ENCODE results near the gene CNTLN. TPM values are rescaled to one million over a fixed set of nuclear protein-coding genes. Genes with fewer than 3 reads are reported as not detected.
"Not testable (repeated sequence)": the region's sequence is repeated elsewhere in the genome, so short reads cannot be mapped to it uniquely, and the experiment has no call there.

The CNTLN gene
- total RNA-seq, 1 donor from 2014 or later = 11.3 TPM

DNA sequence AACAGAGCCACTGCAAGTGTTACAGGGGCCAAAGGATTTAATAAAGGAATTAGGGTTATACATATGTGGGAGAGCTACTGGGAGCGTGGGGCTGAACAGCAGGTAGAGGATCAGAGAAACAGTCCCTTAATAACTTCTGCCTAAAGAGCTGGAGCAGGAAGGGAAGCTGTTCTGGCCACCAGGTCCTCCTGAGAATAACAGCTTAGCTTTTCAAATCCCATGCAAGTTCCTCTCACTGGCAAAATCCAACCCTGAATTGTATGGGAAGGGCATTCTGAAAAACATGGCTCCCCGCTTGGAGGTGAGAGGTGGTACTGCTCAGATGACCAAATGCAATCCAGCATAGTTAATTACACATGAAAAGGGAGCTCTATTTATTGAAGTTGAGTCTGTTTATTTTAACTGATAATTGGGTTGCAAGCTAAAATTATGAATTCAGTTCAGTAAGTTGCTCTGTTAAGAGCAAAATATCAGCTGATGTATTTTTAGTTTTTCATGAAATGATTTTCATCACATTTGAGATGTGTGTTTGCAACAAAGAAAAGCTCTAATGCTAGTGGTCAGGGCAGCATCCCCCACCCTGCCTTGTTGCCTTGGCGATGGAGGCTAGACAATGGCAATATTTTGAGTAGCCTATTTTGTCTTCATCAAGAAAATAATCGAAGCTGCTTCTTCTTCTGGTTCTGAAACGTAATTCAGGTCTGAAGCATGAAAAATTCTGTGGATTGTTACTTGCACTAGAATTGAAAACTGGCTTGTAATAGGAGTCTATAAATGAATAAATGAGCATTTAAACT, 385.6 kb downstream of the CNTLN start:
- H3K36me3 Mint-ChIP-seq (ENCODE audit: unreplicated experiment) = no peaks in the 10 kb centered on the region
- no peak for DNase-seq
- no peaks in the 10 kb centered on the region for H3K27me3 Mint-ChIP-seq (ENCODE audit: unreplicated experiment)

DNA sequence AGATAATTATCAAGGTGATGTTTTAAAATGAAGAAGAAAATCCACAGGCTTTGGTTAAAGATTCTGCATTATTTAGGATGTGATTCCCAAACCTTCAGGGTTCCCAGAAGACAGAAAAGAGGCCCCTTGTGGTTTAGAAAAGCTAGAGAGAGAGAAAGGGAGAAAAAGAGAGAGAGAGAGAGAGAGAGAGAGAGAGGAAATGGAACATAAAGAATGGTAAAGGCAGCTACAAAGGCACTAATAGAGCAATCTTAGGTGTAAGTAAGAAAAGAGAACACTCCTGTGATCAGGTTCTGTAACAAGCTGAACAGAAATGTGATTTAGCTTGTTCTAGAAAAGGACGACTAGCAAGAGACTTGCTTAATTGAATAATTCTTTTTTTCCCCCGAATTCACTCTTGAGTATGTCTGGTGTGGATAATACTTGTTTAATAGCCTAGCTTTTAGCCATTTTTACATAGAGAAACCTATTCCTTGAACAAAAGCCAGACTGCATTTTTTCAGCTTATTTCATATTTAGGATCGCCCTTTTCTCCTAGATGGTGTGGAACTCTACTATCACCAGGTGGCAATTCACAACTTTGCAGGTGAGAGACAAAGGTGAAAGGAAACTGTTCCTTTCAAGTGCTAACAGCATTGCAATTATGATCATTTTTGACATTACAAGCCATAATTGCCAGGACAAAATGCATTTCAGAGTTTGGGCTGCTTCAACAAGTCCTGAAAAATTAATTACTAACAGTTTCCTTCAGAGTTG, 386.4 kb downstream of the CNTLN start:
- H3K36me3 Mint-ChIP-seq (ENCODE audit: unreplicated experiment) = no peaks in the 10 kb centered on the region
- peaks cover 18% of the 10 kb centered on the region for H3K4me1 Mint-ChIP-seq (ENCODE audit: low read depth, unreplicated experiment)
- H3K27ac Mint-ChIP-seq (ENCODE audit: unreplicated experiment) = no peak overlapping the region
- no peaks in the 10 kb centered on the region for H3K27me3 Mint-ChIP-seq (ENCODE audit: unreplicated experiment)
- TF ChIP-seq, protein P1, sequence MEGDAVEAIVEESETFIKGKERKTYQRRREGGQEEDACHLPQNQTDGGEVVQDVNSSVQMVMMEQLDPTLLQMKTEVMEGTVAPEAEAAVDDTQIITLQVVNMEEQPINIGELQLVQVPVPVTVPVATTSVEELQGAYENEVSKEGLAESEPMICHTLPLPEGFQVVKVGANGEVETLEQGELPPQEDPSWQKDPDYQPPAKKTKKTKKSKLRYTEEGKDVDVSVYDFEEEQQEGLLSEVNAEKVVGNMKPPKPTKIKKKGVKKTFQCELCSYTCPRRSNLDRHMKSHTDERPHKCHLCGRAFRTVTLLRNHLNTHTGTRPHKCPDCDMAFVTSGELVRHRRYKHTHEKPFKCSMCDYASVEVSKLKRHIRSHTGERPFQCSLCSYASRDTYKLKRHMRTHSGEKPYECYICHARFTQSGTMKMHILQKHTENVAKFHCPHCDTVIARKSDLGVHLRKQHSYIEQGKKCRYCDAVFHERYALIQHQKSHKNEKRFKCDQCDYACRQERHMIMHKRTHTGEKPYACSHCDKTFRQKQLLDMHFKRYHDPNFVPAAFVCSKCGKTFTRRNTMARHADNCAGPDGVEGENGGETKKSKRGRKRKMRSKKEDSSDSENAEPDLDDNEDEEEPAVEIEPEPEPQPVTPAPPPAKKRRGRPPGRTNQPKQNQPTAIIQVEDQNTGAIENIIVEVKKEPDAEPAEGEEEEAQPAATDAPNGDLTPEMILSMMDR (IDR thresholded peaks at IDR 0.05; ENCODE audit: partially characterized antibody, unreplicated experiment) = no peak
- peaks cover 2% of the 10 kb centered on the region for H3K9me3 Mint-ChIP-seq (ENCODE audit: unreplicated experiment)
- no peak overlapping the region for H3K4me3 Mint-ChIP-seq (ENCODE audit: unreplicated experiment)
- DNase-seq = no peak

More for the DNA sequence above, 385.6 kb downstream of the CNTLN start:
- TF ChIP-seq, protein P1 (IDR thresholded peaks at IDR 0.05; ENCODE audit: partially characterized antibody, unreplicated experiment) = peak; percentile 33
- no peak overlapping the region for H3K4me3 Mint-ChIP-seq (ENCODE audit: unreplicated experiment)
- peaks cover 18% of the 10 kb centered on the region for H3K4me1 Mint-ChIP-seq (ENCODE audit: low read depth, unreplicated experiment)
- H3K9me3 Mint-ChIP-seq (ENCODE audit: unreplicated experiment) = peaks cover 2% of the 10 kb centered on the region
- H3K27ac Mint-ChIP-seq (ENCODE audit: unreplicated experiment) = no peak overlapping the region

DNA sequence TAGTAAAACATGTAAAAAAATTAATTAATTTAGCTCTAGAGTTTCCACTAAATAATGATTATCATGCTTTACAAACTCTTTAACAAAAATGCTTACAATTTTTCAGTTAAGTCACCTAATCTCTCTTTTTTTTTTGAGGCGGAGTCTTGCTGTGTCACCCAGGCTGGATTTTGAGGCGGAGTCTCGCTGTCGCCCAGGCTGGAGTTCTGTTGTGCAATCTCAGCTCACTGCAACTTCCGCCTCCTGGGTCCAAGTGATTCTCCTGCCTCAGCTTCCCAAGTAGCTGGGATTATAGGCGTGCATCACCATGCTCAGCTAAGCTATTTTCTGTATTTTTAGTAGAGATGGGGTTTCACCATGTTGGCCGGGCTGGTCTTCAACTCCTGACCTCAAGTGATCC, 391.9 kb downstream of the CNTLN start:
- not testable (repeated sequence) for H3K27ac Mint-ChIP-seq (ENCODE audit: unreplicated experiment); H3K4me1 Mint-ChIP-seq (ENCODE audit: low read depth, unreplicated experiment); DNase-seq; H3K36me3 Mint-ChIP-seq (ENCODE audit: unreplicated experiment); H3K27me3 Mint-ChIP-seq (ENCODE audit: unreplicated experiment); H3K4me3 Mint-ChIP-seq (ENCODE audit: unreplicated experiment); H3K9me3 Mint-ChIP-seq (ENCODE audit: unreplicated experiment)

DNA sequence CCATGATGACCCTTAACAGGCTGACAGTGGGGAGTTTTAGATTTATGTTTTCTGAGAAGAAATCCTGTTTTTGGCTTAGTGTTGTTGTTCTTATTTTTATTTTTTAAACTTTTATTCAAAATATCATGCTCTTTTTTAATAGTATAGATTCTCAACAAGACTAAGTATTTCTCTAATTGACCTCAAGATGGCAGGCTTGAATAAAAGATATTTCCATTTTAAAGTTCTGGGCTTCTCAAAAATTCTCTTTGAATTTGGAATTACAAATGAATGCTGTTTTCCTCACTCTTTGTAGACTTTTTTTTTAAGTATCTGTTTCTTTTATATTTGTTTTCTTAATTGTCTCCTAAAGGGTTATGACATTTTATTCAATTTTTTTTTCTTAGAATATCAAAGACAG, 394.0 kb downstream of the CNTLN start:
- Mint-ChIP-seq H3K4me1 (ENCODE audit: low read depth, unreplicated experiment) (peaks cover 2% of the 10 kb centered on the region), H3K4me3 (ENCODE audit: unreplicated experiment) (no peak overlapping the region), H3K27ac (ENCODE audit: unreplicated experiment) (no peak overlapping the region), H3K9me3 (ENCODE audit: unreplicated experiment) (no peaks in the 10 kb centered on the region), H3K36me3 (ENCODE audit: unreplicated experiment) (no peaks in the 10 kb centered on the region), H3K27me3 (ENCODE audit: unreplicated experiment) (no peaks in the 10 kb centered on the region)
- no peak for DNase-seq
- TF ChIP-seq, protein P1 (IDR thresholded peaks at IDR 0.05; ENCODE audit: partially characterized antibody, unreplicated experiment) = peak; percentile 37

DNA sequence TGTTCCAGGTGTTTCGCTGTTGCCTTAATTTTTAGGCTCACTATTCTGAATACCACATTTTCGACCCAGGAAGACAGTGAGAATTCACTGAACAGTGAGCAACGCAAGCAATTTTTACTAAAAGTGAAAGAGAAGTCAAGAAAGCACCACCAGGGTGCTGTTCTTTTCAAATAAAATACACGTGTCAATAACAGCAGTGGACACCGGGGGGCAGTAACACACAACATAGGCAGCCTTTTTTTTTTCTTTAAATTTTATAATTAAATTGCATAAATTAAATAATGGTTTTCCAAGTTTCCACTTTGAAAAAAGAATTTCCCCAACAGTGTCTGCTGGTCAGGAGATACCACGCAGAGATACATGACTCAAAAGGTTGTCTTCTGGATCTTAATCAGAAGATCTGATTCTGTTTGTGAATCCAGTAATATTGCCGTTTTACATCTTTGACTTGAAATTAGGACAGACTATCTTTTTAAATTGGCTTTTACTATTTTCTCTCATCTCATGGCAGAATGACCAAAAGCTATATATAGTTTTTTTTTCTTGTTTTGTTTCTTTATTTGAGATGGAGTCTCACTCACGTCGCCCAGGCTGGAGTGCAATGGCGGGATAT, 396.9 kb downstream of the CNTLN start:
- DNase-seq = peak; percentile 50
- TF ChIP-seq, protein P1 (IDR thresholded peaks at IDR 0.05; ENCODE audit: partially characterized antibody, unreplicated experiment) = peak; percentile 86
- H3K9me3 Mint-ChIP-seq (ENCODE audit: unreplicated experiment) = no peaks in the 10 kb centered on the region
- H3K4me1 Mint-ChIP-seq (ENCODE audit: low read depth, unreplicated experiment) = peaks cover 2% of the 10 kb centered on the region
- no peak overlapping the region for H3K27ac Mint-ChIP-seq (ENCODE audit: unreplicated experiment)
- no peak overlapping the region for H3K4me3 Mint-ChIP-seq (ENCODE audit: unreplicated experiment)
- H3K27me3 Mint-ChIP-seq (ENCODE audit: unreplicated experiment) = no peaks in the 10 kb centered on the region
- no peaks in the 10 kb centered on the region for H3K36me3 Mint-ChIP-seq (ENCODE audit: unreplicated experiment)

All from glutamatergic neuron (in vitro differentiated cells).